Fibroblast of lung (primary cell): Measurements from ENCODE around the gene VAV1.

Experiments used
- EZH2 ChIP-seq: IDR thresholded peaks from 2 replicates; pipeline ENCODE4 v1.5.1; 2012; ENCODE audit warnings: low read length, control low read depth, mild to moderate bottlenecking; ENCODE audit errors: missing control alignments
- TF ChIP-seq, protein P1 (sequence below), 2 donors: IDR thresholded peaks in 1 of 2; conservative IDR thresholded peaks in 1 of 2; 1 replicate in 1 of 2; 2 replicates in 1 of 2; pipeline ENCODE4 v1.5.1; 2011 to 2012; ENCODE audit warnings: low read length in 2 of 2, control low read depth in 1 of 2, inconsistent platforms in 1 of 2, low read depth in 1 of 2, mild to moderate bottlenecking in 1 of 2

DNA sequence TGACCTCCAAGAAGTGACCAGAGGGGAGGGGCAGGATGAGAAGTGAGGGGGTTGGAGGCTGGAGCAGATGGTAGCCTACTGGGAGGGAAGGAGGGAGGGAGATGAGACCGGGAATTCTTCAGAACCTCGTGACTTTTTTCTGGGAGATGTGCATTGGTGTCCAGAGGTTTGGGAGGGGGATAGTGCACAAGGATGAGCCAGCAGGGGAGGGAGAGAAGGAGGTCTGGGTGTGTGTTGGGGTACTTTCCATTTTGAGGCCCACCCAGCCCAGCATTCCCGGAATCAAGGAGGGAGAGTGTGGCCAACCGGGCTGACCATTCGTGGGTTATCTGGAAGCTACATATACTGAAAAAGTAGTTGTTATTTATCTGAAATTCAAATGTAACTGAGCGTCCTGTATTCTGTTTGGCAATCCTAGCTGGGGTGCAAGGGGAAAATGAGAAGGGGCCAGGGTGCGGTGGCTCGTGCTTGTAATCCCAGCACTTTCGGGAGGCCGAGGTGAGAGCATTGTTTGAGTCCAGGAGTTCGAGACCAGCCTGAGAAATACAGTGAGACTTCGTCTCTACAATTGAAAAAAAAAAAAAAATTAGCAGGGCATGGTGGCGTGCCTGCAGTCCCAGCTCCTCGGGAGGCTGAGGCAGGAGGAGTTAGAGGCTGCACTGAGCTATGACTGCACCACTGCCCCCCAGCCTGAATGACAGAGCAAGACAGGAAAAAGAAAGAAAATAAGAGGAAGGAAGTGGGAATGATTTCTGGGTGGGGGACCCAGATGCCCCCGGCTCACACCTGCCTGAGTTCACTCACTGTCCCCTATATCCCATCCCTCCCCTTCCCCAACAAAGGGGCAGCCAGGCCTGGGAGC is 47.6 kb upstream of the VAV1 start:
- TF ChIP-seq, protein P1, sequence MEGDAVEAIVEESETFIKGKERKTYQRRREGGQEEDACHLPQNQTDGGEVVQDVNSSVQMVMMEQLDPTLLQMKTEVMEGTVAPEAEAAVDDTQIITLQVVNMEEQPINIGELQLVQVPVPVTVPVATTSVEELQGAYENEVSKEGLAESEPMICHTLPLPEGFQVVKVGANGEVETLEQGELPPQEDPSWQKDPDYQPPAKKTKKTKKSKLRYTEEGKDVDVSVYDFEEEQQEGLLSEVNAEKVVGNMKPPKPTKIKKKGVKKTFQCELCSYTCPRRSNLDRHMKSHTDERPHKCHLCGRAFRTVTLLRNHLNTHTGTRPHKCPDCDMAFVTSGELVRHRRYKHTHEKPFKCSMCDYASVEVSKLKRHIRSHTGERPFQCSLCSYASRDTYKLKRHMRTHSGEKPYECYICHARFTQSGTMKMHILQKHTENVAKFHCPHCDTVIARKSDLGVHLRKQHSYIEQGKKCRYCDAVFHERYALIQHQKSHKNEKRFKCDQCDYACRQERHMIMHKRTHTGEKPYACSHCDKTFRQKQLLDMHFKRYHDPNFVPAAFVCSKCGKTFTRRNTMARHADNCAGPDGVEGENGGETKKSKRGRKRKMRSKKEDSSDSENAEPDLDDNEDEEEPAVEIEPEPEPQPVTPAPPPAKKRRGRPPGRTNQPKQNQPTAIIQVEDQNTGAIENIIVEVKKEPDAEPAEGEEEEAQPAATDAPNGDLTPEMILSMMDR (conservative IDR thresholded peaks at IDR 0.05 in 1 of 2, IDR thresholded peaks at IDR 0.05 in 1 of 2; ENCODE audit: low read depth in 1 of 2, low read length in 2 of 2) = no peak
- no peak for TF ChIP-seq EZH2
